ENCODE measurements around the gene CEPT1.

DNA sequence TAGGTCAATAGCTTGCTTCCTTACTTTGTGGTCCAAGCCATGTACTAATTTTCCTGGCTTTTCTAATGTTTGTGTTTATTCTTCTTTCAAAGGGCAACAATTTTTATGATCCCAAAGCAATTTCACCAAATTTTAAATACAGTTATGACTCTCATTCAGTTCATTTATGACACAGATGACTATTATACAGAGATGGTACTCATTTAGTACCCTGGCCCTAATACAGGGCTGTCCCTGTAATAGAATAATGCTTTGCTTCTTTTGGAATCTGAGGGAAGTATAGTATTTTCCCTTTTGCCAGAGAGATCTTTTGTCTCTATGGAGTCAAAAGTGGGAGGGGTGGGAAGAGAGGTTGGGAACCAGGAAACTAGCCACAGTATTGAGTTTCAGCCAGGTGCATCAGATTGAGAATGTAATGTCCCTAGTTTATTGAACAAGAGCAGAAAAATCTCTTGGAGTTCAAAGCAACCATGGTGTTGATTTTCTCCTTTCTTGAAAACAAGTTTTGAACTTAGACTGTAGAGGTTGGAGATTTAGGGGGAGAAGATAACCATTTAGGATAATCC is 40.0 kb downstream of the CEPT1 start:
- no peak for TF ChIP-seq POLR2A (IDR thresholded peaks at IDR 0.05; ENCODE audit: low read depth, low read length)
- TF ChIP-seq TAF1 (IDR thresholded peaks at IDR 0.05; ENCODE audit: low read depth, low read length): no peak

Measured in GM12891 (cell line).